ENCODE results near the gene HECTD1. TPM values are rescaled to one million over a fixed set of nuclear protein-coding genes. Genes with fewer than 3 reads are reported as not detected.
"Not testable (repeated sequence)": the region's sequence is repeated elsewhere in the genome, so short reads cannot be mapped to it uniquely, and the experiment has no call there.

Gene HECTD1
- total RNA-seq, 1 experiment from 2014 or later = 138 TPM

- CTCF ChIA-PET = no interaction called here
- no peak for DNase-seq (ENCODE audit: low spot score)
- no TSS peak for BruUV-seq (replicated peaks)
- POLR2A ChIA-PET (ENCODE audit: low non-redundant PET) = no interaction called here
- Histone ChIP-seq H3K9me3 (ENCODE audit: low read depth, low read length, poor library complexity, severe bottlenecking) (no peaks in the 10 kb centered on the region), H3K36me3 (ENCODE audit: insufficient read depth, low read length, poor library complexity, severe bottlenecking) (no peaks in the 10 kb centered on the region), H3K4me3 (ENCODE audit: low read depth, low read length, poor library complexity, severe bottlenecking) (no peak overlapping the region), H3K4me1 (ENCODE audit: insufficient read depth, low read length, poor library complexity, severe bottlenecking) (no peaks in the 10 kb centered on the region), H3K27ac (ENCODE audit: low read depth, low read length, poor library complexity, severe bottlenecking) (no peak overlapping the region), H3K27me3 (replicated peaks; ENCODE audit: insufficient read depth, low read depth, low read length, poor library complexity) (no peaks in the 10 kb centered on the region)
- no peak for TF ChIP-seq EZH2 (IDR thresholded peaks at IDR 0.05; ENCODE audit: borderline replicate concordance, low read depth, low read length, poor library complexity, severe bottlenecking)
- TF ChIP-seq, protein P1, sequence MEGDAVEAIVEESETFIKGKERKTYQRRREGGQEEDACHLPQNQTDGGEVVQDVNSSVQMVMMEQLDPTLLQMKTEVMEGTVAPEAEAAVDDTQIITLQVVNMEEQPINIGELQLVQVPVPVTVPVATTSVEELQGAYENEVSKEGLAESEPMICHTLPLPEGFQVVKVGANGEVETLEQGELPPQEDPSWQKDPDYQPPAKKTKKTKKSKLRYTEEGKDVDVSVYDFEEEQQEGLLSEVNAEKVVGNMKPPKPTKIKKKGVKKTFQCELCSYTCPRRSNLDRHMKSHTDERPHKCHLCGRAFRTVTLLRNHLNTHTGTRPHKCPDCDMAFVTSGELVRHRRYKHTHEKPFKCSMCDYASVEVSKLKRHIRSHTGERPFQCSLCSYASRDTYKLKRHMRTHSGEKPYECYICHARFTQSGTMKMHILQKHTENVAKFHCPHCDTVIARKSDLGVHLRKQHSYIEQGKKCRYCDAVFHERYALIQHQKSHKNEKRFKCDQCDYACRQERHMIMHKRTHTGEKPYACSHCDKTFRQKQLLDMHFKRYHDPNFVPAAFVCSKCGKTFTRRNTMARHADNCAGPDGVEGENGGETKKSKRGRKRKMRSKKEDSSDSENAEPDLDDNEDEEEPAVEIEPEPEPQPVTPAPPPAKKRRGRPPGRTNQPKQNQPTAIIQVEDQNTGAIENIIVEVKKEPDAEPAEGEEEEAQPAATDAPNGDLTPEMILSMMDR (conservative IDR thresholded peaks at IDR 0.05; ENCODE audit: low read depth, low read length) = no peak
- intact Hi-C loops (cut with micrococcal nuclease; ENCODE audit: unreplicated experiment) = no loop called here
Observed at GRCh38 chr14:31251028-31251958, 43.7 kb upstream of the HECTD1 start.

- Histone ChIP-seq H3K9me3 (ENCODE audit: low read depth, low read length, poor library complexity, severe bottlenecking) (no peaks in the 10 kb centered on the region), H3K36me3 (ENCODE audit: insufficient read depth, low read length, poor library complexity, severe bottlenecking) (no peaks in the 10 kb centered on the region), H3K27ac (ENCODE audit: low read depth, low read length, poor library complexity, severe bottlenecking) (no peak overlapping the region), H3K27me3 (replicated peaks; ENCODE audit: insufficient read depth, low read depth, low read length, poor library complexity) (no peaks in the 10 kb centered on the region), H3K4me3 (ENCODE audit: low read depth, low read length, poor library complexity, severe bottlenecking) (no peak overlapping the region), H3K4me1 (ENCODE audit: insufficient read depth, low read length, poor library complexity, severe bottlenecking) (no peaks in the 10 kb centered on the region)
- intact Hi-C loops (cut with micrococcal nuclease; ENCODE audit: unreplicated experiment) = no loop called here
- no peak for TF ChIP-seq EZH2 (IDR thresholded peaks at IDR 0.05; ENCODE audit: borderline replicate concordance, low read depth, low read length, poor library complexity, severe bottlenecking)
- TF ChIP-seq, protein P1 (conservative IDR thresholded peaks at IDR 0.05; ENCODE audit: low read depth, low read length) = no peak
- DNase-seq (ENCODE audit: low spot score) = no peak
- ChIA-PET POLR2A (ENCODE audit: low non-redundant PET) (no interaction called here), CTCF (no interaction called here)
- no TSS peak for BruUV-seq (replicated peaks)
Observed at GRCh38 chr14:31244626-31245025, 37.0 kb upstream of the HECTD1 start.

- ChIA-PET POLR2A (ENCODE audit: low non-redundant PET) (no interaction called here), CTCF (no interaction called here)
- no TSS peak for BruUV-seq (replicated peaks)
- TF ChIP-seq, protein P1 (conservative IDR thresholded peaks at IDR 0.05; ENCODE audit: low read depth, low read length) = no peak
- no peak for TF ChIP-seq EZH2 (IDR thresholded peaks at IDR 0.05; ENCODE audit: borderline replicate concordance, low read depth, low read length, poor library complexity, severe bottlenecking)
- intact Hi-C loops (cut with micrococcal nuclease; ENCODE audit: unreplicated experiment) = no loop called here
- Histone ChIP-seq H3K4me3 (ENCODE audit: low read depth, low read length, poor library complexity, severe bottlenecking) (no peak overlapping the region), H3K9me3 (ENCODE audit: low read depth, low read length, poor library complexity, severe bottlenecking) (no peaks in the 10 kb centered on the region), H3K27me3 (replicated peaks; ENCODE audit: insufficient read depth, low read depth, low read length, poor library complexity) (no peaks in the 10 kb centered on the region), H3K4me1 (ENCODE audit: insufficient read depth, low read length, poor library complexity, severe bottlenecking) (no peaks in the 10 kb centered on the region), H3K27ac (ENCODE audit: low read depth, low read length, poor library complexity, severe bottlenecking) (no peak overlapping the region), H3K36me3 (ENCODE audit: insufficient read depth, low read length, poor library complexity, severe bottlenecking) (no peaks in the 10 kb centered on the region)
- no peak for DNase-seq (ENCODE audit: low spot score)
Observed at GRCh38 chr14:31243860-31244259, 36.3 kb upstream of the HECTD1 start.

- H3K4me1 ChIP-seq (ENCODE audit: insufficient read depth, low read length, poor library complexity, severe bottlenecking); BruUV-seq (replicated peaks); DNase-seq (ENCODE audit: low spot score); H3K27me3 ChIP-seq (replicated peaks; ENCODE audit: insufficient read depth, low read depth, low read length, poor library complexity); H3K9me3 ChIP-seq (ENCODE audit: low read depth, low read length, poor library complexity, severe bottlenecking); H3K27ac ChIP-seq (ENCODE audit: low read depth, low read length, poor library complexity, severe bottlenecking); CTCF ChIA-PET; intact Hi-C loops (cut with micrococcal nuclease; ENCODE audit: unreplicated experiment); H3K36me3 ChIP-seq (ENCODE audit: insufficient read depth, low read length, poor library complexity, severe bottlenecking); H3K4me3 ChIP-seq (ENCODE audit: low read depth, low read length, poor library complexity, severe bottlenecking); POLR2A ChIA-PET (ENCODE audit: low non-redundant PET): not testable (repeated sequence)
Observed at GRCh38 chr14:31242161-31242940, 34.8 kb upstream of the HECTD1 start.
